ENCODE results near the gene GPR143.
"Not testable (repeated sequence)": the region's sequence is repeated elsewhere in the genome, so short reads cannot be mapped to it uniquely, and the experiment has no call there.

Gene GPR143

GRCh38 chrX:9765737-9766097 lies at the start of gene GPR143:
Gene GPR143, minus strand, starts transcription at chrX:9765847. Its CDS starts 30 bp downstream, at chrX:9765817.
- DNase-seq, result no peak

- DNase-seq, result not testable (repeated sequence)
Observed at GRCh38 chrX:9811086-9811485, 45.4 kb upstream of the GPR143 start.

- not testable (repeated sequence) for DNase-seq
Observed at GRCh38 chrX:9809876-9810275, 44.2 kb upstream of the GPR143 start.

- DNase-seq, result no peak
Observed at GRCh38 chrX:9807355-9808182, 41.9 kb upstream of the GPR143 start.

GRCh38 chrX:9805956-9806355 lies 40.3 kb upstream of the GPR143 start:
- no peak for DNase-seq

GRCh38 chrX:9804444-9804843 lies 38.8 kb upstream of the GPR143 start:
- DNase-seq, result no peak

GRCh38 chrX:9802737-9803136 lies 37.1 kb upstream of the GPR143 start:
- no peak for DNase-seq

- DNase-seq, result no peak
Observed at GRCh38 chrX:9797384-9798360, 32.0 kb upstream of the GPR143 start.

GRCh38 chrX:9794495-9794894 lies 28.8 kb upstream of the GPR143 start:
- no peak for DNase-seq

- no peak for DNase-seq
Observed at GRCh38 chrX:9790866-9791265, 25.2 kb upstream of the GPR143 start.

GRCh38 chrX:9789555-9789954 lies 23.9 kb upstream of the GPR143 start:
- DNase-seq, result no peak

GRCh38 chrX:9788911-9789310 lies 23.3 kb upstream of the GPR143 start:
- no peak for DNase-seq

GRCh38 chrX:9786798-9787635 lies 21.4 kb upstream of the GPR143 start:
- DNase-seq, result no peak

- DNase-seq, result no peak
Observed at GRCh38 chrX:9785944-9786797, 20.5 kb upstream of the GPR143 start, which contains the start of gene SHROOM2. Gene SHROOM2, plus strand, starts transcription at chrX:9786429. Its CDS starts 117 bp downstream, at chrX:9786546.

- DNase-seq, result no peak
Observed at GRCh38 chrX:9785254-9785943, 19.8 kb upstream of the GPR143 start.

GRCh38 chrX:9784332-9784731 lies 18.7 kb upstream of the GPR143 start:
- DNase-seq, result no peak

GRCh38 chrX:9781941-9782340 lies 16.3 kb upstream of the GPR143 start:
- DNase-seq, result no peak

- DNase-seq, result no peak
Observed at GRCh38 chrX:9775930-9776329, 10.3 kb upstream of the GPR143 start.

- no peak for DNase-seq
Observed at GRCh38 chrX:9772943-9773342, 7.3 kb upstream of the GPR143 start.

- DNase-seq, result no peak
Observed at GRCh38 chrX:9770319-9770718, 4.7 kb upstream of the GPR143 start.

- DNase-seq, result peak; percentile 40
Observed at GRCh38 chrX:9768321-9768839, 2.7 kb upstream of the GPR143 start.

Data from NCI-H1436 (cell line).